OCI-M1 (cell line): ENCODE results near the gene THADA.
A peak's percentile ranks its signal among the peaks of the same experiment; 100 is the strongest.
"Not testable (repeated sequence)": the region's sequence is repeated elsewhere in the genome, so short reads cannot be mapped to it uniquely, and the experiment has no call there.

Source experiments
- DNase-seq: peaks from one replicate; lab custom pipeline; 2025; lab: John Stamatoyannopoulos, UW

The THADA gene

DNA sequence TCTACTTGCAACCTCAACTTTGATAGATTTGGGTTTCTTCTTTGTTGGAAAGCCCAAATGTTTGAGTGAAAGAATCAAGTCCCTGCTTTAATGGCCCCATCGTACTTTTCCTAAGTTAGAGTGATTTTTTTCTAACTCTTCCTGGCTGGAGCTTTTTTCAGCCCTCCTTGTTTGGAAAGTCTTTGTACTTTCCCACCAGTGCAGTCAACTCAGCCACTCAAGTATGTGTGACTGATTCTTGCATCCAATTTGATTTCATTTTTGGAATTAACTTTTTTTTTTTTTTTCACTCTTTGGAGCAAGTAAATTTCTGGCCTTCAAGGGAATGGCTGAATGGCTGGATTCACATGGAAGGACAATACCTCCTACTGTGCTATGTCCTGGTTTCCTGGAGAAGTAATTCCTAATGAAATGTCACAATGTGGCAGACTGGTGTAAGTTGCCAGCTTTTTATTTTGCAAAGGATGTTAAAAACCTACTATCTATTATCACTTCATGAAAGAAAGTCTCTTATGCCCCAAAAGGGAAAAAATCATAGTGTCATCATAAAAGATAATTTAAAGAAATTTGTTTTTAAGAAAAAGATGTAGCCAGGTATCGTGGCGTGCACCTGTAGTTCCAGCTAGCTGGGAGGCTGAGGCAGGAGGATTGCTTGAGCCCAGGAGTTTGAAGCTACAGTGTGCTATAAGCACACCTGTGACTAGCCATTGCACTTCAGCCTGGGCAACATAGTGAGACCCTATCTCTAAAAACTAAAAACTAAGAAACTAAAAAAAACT lies 293.5 kb downstream of the THADA start:
- no peak for DNase-seq

GRCh38 chr2:43300781-43301583 lies 294.9 kb downstream of the THADA start:
- DNase-seq = no peak

GRCh38 chr2:43300222-43300621 lies 295.6 kb downstream of the THADA start:
- no peak for DNase-seq

DNA sequence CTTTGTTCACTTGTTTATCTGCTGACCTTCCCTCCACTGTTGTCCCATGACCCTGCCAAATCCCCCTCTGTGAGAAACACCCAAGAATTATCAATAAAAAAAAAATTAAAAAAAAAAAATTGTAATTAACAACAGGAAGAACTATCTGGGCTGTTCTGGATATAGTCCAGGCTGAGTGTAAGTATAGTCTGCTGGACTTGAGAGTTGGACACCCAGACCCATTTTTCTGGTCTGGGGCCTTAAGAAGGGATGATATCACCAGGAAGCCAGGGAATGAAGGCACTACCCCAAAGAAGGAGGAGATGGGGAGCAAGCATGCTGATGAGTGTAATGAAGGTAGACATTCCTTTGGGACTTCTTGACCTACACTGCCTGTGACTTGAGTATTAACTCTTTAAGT lies 297.3 kb downstream of the THADA start:
- DNase-seq = no peak

DNA sequence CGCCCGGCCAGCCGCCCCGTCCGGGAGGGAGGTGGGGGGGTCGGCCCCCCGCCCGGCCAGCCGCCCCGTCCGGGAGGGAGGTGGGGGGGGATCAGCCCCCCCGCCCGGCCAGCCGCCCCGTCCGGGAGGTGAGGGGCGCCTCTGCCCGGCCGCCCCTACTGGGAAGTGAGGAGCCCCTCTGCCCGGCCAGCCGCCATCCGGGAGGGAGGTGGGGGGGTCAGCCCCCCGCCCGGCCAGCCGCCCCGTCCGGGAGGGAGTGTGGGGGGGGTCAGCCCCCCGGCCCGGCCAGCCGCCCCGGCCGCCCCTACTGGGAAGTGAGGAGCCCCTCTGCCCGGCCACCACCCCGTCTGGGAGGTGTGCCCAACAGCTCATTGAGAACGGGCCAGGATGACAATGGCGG lies 298.1 kb downstream of the THADA start:
- not testable (repeated sequence) for DNase-seq

- peak; percentile 23 for DNase-seq
Observed at GRCh38 chr2:43294973-43295603, 300.8 kb downstream of the THADA start.

- peak; percentile 97 for DNase-seq
Observed at GRCh38 chr2:43293744-43294695, 301.8 kb downstream of the THADA start.

DNA sequence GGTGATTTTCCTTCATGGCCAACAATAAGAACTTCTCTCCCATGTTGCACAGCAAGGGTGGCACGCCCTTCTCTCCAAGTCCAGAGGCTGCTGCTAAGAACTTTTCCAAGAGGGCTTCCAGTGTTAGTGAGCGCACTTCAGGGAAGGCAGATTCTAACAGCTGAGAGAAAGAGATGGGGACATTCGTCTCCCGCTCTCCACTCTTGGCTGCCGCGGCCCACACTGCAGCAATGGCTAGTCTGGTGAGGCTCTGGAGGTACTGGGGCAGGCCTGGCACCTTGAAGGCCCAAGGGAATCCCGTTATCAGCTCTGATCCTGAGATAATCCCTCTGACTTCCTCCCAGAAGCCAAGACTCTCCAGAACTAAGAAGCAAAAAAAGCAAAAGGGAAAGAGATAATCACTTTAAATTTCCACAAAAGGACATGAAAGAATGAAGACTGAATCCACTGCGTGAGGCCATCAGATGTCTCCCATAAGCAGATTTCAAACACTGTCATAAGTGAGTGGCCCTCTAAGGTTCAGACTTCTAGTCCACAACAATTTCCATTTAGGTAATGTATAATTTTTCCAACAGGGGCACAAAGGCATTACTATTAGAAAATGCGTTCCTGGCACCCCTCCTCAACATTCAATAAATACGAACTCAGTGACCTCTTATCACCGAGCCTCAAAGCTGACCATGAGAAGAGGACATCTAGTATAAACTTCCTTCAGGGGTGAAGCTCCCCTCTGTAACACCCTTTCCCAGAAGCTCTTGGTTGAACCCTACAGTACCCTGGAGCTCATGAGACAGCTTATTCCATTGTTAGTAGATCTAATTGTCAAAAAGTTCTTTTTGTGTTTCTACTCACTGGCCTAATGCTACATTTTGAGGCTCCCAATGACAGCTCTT lies 302.7 kb downstream of the THADA start:
- DNase-seq = no peak

DNA sequence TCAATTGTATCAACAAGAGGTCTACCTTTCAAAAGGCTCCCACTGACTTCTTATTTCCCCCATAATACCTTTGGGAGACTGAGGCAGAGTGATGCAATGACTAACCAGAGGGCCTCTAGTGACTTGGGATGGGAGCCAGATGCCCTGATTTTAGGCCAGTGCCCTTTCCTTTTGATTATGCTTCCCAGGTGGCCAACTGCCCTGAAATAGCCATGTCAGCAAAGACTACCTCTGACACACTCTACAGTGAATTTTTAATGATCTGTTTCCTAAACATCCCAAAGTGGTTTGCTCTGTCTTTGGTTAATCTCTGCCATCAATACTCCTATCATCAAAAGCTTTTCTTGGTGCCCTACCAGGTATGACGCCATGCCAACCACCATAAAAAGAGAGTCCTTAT lies 303.5 kb downstream of the THADA start:
- DNase-seq = no peak

DNA sequence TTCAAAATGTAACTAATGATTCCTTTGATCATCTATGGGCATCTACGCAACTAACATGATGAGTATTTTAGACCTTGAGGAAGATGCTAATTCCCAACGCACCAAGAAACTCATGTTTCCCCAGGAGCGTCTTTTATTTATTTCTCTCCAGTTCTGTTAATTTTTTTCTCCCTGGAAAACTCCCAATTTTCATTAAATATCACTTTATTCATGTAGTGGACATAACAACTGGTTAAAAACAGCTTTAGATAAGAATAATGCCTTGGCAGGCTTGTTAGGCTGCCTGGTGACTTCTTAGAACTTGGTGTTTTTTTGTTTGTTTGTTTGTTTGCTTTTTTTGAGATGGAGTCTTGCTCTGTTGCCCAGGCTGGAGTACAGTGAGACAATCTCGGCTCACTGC lies 306.5 kb downstream of the THADA start:
- DNase-seq = no peak

DNA sequence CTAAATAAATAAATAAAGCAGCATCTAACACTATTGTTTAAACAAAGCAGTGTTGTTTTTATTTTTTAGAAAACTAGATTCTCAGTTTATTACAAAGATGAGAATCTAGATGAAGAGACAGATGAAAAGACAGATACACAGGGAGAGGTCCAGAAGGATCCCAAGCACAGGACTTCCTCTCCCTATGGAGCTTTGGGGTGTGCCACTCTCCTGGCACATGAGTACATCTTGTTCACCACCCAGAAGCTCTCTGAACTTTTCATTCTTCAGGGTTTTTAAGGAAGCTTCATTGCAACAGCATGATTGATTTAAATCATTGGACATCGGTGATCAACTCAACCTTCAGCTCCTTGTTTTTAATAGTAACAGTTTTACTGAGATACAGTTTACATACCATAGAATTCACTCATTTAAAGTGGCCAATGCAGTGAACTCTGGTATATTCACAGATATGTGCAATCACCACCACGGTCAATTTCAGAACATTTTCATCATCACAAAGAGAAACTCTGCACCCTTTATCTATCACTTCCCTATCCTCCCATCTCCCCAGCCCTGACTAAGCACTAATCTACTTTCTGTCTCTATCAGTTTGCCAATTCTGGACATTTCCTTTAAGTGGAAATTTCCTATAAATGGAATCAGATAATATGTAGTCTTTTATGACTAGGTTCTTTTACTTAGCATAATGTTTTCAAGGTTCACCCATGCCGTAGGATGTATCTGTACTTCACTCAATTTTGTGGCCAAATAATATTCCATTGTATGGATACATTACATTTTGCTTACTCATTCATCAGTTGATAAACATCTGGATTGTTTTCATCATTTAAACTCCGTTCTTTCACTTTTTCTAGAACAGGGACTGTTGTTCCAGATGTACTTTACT lies 307.2 kb downstream of the THADA start:
- DNase-seq = peak; percentile 81

DNA sequence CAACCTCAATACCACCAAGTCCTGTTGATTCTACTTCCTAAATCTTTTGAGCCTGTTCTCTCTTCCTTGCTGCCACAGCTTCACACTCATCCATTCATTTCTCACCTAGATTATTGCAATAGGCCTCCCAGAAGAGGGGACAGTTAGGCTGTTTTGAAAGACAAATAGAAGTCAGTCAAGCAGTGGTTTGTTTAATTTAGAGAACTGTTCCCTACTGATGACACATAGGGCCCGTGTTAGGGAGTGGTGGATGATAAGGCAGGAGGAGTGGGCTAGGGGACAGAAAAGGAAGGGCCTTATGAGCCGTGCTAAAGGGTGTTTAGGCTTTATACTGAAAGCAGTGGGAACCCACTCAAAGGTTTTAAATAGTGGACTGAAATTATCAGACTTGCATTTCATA lies 309.9 kb downstream of the THADA start:
- DNase-seq = peak; percentile 69

- no peak for DNase-seq
Observed at GRCh38 chr2:43284967-43285366, 310.9 kb downstream of the THADA start.

DNA sequence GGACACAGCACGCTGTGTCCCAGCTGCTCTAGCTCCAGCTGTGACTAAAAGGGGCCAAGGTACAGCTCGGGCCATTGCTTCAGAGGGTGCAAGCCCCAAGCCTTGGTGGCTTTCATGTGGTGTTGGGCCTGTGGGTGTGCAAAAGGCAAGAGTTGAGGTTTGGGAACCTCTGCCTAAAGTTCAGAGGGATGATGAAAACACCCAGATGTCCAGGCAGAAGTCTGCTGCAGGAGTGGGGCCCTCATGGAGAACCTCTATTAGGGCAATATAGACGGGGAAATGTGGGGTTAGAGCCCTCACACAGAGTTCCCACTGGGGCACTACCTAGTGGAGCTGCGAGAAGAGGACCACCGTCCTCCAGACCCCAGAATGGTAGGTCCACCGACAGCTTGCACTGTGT lies 311.5 kb downstream of the THADA start:
- peak; percentile 19 for DNase-seq

DNA sequence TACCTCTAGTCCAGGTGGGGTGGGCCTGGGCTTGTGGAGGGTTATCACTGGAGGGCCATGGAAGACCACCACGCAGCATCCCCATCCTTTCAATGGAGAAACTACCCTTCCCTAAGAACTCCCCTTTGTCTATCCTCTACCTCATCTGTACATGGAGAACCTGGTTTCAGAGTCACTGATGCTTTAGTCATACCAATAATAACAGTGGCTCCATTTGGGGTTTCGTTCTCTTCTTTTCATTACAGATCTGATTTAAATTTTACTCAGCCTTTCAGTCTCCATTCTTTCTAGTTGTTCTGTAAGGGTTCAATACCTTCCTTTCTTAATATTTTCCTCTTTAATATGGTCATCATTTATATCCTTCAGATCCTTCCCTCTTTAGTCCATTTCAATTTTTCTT lies 314.8 kb downstream of the THADA start:
- DNase-seq = no peak

DNA sequence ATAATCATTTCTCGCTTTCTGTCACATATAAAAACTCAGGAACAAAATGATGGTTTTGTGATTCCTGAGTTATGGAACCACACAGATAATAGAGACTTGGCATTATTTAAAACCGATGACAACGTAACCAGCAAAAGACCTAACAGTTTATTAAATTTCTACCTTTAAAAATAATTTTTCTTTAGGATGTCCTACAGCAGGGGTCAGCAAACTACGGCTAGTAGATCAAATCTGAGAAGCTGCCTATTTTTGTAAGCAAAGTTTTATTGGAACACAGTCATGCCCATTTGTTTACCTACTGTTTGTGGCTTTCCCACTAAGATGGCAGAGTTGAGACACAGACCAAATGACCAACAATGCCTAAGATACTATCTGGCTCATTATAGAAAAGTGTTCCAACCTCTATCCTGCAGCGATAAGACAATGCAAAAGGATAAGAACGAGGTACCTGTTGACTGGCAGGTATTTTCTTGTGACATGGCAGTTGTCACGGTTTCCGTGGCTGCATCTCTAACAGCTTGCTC lies 316.5 kb downstream of the THADA start:
- DNase-seq = no peak

GRCh38 chr2:43278564-43279220 lies 317.1 kb downstream of the THADA start:
- DNase-seq = no peak

DNA sequence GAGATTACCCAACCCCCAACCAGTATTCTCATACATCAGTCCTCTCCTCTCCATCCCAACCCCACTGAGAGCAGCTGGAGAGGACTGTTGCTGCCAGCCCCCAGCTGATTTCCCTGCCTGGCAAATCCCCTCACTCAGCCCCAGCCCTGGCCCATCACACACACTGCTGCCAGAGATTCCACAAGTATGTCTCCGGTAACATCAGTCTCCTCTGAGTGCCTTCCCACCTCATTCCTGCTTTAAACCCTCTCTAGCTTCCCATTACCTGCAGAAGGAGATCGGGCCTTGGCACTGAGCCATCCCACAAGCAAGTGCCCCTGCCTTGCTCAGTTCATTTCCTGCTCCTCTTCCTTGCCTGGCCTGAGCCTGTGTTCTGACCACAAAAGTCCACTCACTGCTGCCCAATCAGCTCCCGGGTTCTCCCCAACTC lies 318.9 kb downstream of the THADA start:
- peak; percentile 25 for DNase-seq
